ENCODE measurements around the gene B3GNT2.
A peak's percentile ranks its signal among the peaks of the same experiment; 100 is the strongest.

Gene B3GNT2

DNA sequence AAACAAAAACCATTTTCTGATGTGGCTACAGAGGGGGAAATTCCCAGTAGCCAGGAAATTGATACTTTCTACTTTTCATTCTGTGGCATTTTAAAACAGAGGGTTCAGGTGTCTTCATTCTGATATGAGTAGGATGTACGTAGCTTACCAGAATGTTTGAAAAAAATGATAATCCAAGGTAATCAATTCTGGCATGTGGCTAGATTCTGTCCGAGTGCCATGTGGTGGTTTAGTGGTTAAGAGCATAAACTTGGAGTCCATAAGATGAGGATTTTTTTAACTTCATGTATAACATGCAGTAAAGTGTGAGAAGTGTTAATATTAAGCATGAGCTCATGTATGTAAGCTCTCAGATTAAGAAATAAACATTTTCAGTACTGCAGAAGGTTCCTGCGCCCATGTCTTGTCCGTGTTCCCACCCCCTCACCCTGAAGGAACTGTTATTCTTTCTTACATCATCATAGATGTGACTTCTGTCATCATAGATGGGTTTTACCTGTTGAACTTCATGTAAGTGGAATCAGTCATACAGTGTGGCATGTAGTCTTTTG, 4.5 kb downstream of the B3GNT2 start:
- peak; percentile 61 for DNase-seq (ENCODE audit: low read depth)
- peak overlapping the region; percentile 99 for H3K4me3 ChIP-seq (ENCODE audit: low read depth, low read length)
- TF ChIP-seq, protein P1, sequence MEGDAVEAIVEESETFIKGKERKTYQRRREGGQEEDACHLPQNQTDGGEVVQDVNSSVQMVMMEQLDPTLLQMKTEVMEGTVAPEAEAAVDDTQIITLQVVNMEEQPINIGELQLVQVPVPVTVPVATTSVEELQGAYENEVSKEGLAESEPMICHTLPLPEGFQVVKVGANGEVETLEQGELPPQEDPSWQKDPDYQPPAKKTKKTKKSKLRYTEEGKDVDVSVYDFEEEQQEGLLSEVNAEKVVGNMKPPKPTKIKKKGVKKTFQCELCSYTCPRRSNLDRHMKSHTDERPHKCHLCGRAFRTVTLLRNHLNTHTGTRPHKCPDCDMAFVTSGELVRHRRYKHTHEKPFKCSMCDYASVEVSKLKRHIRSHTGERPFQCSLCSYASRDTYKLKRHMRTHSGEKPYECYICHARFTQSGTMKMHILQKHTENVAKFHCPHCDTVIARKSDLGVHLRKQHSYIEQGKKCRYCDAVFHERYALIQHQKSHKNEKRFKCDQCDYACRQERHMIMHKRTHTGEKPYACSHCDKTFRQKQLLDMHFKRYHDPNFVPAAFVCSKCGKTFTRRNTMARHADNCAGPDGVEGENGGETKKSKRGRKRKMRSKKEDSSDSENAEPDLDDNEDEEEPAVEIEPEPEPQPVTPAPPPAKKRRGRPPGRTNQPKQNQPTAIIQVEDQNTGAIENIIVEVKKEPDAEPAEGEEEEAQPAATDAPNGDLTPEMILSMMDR (IDR thresholded peaks at IDR 0.05; ENCODE audit: insufficient read depth, low read depth, low read length, missing control alignments): no peak

DNA sequence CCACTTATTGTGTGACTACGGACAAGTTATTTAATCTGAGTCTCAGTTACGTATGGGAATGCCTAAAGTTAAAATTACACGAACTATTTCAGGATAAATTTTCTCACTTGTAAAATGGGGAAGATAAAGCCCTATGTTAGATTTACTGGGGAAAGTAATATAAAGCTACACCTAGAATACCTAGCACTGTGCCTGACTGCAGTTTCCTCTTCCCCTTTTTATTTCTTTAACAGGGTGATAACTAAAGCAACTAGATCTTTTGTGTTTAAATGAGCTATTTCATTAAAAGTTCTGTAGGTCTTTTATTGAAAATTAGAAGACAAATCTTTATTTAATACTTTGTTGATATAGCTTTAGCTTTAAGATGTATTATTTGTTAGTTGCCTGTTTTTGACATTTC, 5.0 kb downstream of the B3GNT2 start:
- peak overlapping the region; percentile 99 for H3K4me3 ChIP-seq (ENCODE audit: low read depth, low read length)
- TF ChIP-seq, protein P1 (IDR thresholded peaks at IDR 0.05; ENCODE audit: insufficient read depth, low read depth, low read length, missing control alignments): no peak
- no peak for DNase-seq (ENCODE audit: low read depth)

DNA sequence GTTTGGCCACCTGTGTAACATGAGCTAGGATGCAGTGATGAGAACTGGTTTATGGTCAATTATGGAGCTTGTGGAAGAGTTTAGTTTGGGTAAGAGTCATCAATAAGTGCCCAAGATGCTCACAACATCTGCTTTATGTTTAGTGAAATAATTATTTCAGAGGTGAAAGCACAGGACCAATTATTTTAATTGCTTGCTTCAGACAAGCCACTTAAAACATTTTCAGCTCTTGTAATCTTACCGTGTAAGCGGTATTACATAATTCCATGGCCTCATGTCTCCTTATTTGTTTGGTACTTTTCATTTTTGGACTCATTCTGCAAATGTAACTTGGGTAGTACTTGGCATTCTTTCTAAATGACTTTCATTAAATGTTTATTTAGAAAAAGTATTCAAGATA, 5.4 kb downstream of the B3GNT2 start:
- TF ChIP-seq, protein P1 (IDR thresholded peaks at IDR 0.05; ENCODE audit: insufficient read depth, low read depth, low read length, missing control alignments): no peak
- no peak for DNase-seq (ENCODE audit: low read depth)
- H3K4me3 ChIP-seq (ENCODE audit: low read depth, low read length): peak overlapping the region; percentile 99

DNA sequence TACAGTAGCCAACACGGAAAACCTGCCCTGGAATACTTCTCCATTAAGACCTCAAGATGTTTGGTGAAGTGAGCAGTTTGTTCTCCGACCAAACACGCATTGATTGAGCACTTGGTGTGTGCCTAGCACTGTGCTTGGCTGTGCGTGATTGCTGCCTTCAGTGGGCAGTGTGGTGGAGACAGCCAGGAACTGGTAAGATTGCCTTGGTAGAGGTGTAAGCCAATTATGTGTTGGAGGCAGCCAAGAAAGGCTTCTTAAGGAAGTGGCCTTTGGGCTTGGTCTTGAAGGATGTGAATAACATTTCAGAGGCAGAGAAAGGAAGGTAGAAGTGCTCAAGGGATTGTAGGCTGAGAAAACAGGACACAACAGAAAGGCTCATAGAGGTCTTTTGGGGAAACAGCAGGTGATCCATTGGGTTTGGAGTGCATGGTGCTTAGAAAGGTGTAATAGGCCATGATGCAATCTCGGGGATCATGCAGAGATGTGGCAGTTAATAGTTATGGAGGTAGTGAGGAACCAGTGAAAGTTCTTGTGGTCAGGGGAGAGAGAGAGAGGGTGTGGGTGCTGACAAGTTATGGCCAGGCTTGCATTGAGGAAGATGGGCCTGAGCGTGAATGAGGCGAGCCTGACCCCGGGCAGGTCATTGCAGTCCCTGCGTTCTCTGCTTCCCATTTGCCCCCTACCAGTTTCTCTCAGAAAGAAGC, 6.3 kb downstream of the B3GNT2 start:
- TF ChIP-seq, protein P1 (IDR thresholded peaks at IDR 0.05; ENCODE audit: insufficient read depth, low read depth, low read length, missing control alignments): no peak
- peak; percentile 59 for DNase-seq (ENCODE audit: low read depth)
- H3K4me3 ChIP-seq (ENCODE audit: low read depth, low read length): peak overlapping the region; percentile 99

DNA sequence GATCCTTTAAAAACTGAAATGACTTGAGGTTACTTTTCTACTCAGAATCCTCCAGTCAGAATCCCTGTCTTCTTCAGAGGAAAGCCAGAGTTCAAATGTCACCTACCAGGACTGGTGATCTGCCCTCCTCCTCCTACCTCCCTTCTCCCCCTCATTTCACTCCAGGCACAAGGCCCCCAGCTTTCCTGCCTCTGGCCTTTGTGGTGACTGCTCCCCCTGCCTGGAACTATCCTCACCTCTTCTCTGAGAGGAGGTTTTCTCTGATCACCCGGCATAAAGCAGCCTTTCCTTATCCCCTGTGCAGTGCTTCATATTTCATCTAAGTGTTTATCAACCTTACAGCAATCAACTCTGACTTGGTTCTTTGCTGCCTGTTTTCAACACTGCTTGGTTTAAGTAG, 6.8 kb downstream of the B3GNT2 start:
- H3K4me3 ChIP-seq (ENCODE audit: low read depth, low read length): no peak overlapping the region
- DNase-seq (ENCODE audit: low read depth): no peak
- TF ChIP-seq, protein P1 (IDR thresholded peaks at IDR 0.05; ENCODE audit: insufficient read depth, low read depth, low read length, missing control alignments): no peak

DNA sequence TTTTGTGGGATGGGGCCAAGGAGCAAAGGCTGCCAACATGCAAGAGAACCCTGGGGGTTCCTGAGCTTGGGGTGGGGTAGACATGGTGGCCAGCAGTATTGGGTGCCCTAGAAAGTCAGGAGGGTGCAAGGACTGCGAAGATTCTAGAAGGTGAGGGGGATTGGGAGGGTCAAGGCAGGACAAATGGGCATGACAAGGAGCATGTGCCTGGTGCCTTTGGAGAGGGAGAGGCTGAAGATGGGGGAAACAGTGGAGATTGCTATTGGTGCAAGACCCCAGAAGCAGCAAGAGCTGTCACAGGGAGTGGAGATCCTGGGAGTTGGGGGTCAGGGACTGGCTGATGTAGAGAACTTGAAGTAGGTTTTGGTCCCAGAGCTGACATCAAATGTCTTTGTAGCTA, 7.5 kb downstream of the B3GNT2 start:
- TF ChIP-seq, protein P1 (IDR thresholded peaks at IDR 0.05; ENCODE audit: insufficient read depth, low read depth, low read length, missing control alignments): no peak
- H3K4me3 ChIP-seq (ENCODE audit: low read depth, low read length): no peak overlapping the region
- no peak for DNase-seq (ENCODE audit: low read depth)

Measured in GM12865 (cell line).